SK-N-SH (cell line): ENCODE results near the gene HMG20A.

Experiments used
- CTCF ChIP-seq: fragments of 200-600 bp; sonication (generic); IDR thresholded peaks from 2 replicates; pipeline ENCODE4 v1.6.1; 2017; ENCODE audit warnings: antibody characterized with exemption, mild to moderate bottlenecking, moderate library complexity
- FOXM1 ChIP-seq: IDR thresholded peaks from 2 replicates; pipeline ENCODE4 v1.4.0; 2012; ENCODE audit warnings: low read depth, mild to moderate bottlenecking
- GABPA ChIP-seq: IDR thresholded peaks from 2 replicates; pipeline ENCODE4 v1.4.0; 2012; ENCODE audit warnings: low read depth, mild to moderate bottlenecking
- JUND ChIP-seq: IDR thresholded peaks from 2 replicates; pipeline ENCODE4 v1.4.0; 2012
- MEF2A ChIP-seq: IDR thresholded peaks from 2 replicates; pipeline ENCODE4 v1.4.0; 2012; ENCODE audit warnings: low read depth, borderline replicate concordance
- MXI1 ChIP-seq: IDR thresholded peaks from 2 replicates; pipeline ENCODE4 v1.6.1; 2012; ENCODE audit warnings: mild to moderate bottlenecking, low read depth, low read length, improper control_type of control experiment
- RCOR1 ChIP-seq: fragments of 150-350 bp; IDR thresholded peaks from 2 replicates; pipeline ENCODE4 v1.6.1; 2017; ENCODE audit warnings: antibody characterized with exemption, low read length
- SMC3 ChIP-seq: IDR thresholded peaks from 2 replicates; pipeline ENCODE4 v1.6.1; 2012; ENCODE audit warnings: low read depth, low read length, improper control_type of control experiment
- YY1 ChIP-seq: IDR thresholded peaks from 2 replicates; pipeline ENCODE4 v1.4.0; 2012; ENCODE audit warnings: low read depth, mild to moderate bottlenecking

- TF ChIP-seq JUND = no peak
- no peak for TF ChIP-seq RCOR1
- TF ChIP-seq CTCF = no peak
- TF ChIP-seq GABPA = no peak
- no peak for TF ChIP-seq YY1
- no peak for TF ChIP-seq MEF2A
- no peak for TF ChIP-seq SMC3
- TF ChIP-seq MXI1 = no peak
- TF ChIP-seq FOXM1 = no peak
These were observed 58.3 kb downstream of the HMG20A start for GRCh38 chr15:77479015-77479414.
